GM12891 (cell line): ENCODE measurements around the gene DDX10.

Experiments
- PAX5 ChIP-seq: IDR thresholded peaks from 2 replicates; pipeline ENCODE4 v1.6.1; 2011; ENCODE audit warnings: low read length, moderate library complexity, mild to moderate bottlenecking; ENCODE audit not compliant: insufficient read depth, severe bottlenecking
- POLR2A ChIP-seq: IDR thresholded peaks from 2 replicates; pipeline ENCODE4 v1.6.1; 2011; ENCODE audit warnings: low read depth, low read length, control low read depth
- POLR2AphosphoS5 ChIP-seq: IDR thresholded peaks from 2 replicates; pipeline ENCODE4 v1.6.1; 2011; ENCODE audit warnings: low read depth, low read length, control low read depth
- POU2F2 ChIP-seq: IDR thresholded peaks from 2 replicates; pipeline ENCODE4 v1.6.1; 2011; ENCODE audit warnings: low read depth, mild to moderate bottlenecking, control low read depth, low read length, moderate library complexity
- SPI1 ChIP-seq: IDR thresholded peaks from 2 replicates; pipeline ENCODE4 v1.6.1; 2011; ENCODE audit warnings: low read depth, low read length, control low read depth
- TAF1 ChIP-seq: IDR thresholded peaks from 2 replicates; pipeline ENCODE4 v1.6.1; 2011; ENCODE audit warnings: low read depth, low read length, control low read depth

DNA sequence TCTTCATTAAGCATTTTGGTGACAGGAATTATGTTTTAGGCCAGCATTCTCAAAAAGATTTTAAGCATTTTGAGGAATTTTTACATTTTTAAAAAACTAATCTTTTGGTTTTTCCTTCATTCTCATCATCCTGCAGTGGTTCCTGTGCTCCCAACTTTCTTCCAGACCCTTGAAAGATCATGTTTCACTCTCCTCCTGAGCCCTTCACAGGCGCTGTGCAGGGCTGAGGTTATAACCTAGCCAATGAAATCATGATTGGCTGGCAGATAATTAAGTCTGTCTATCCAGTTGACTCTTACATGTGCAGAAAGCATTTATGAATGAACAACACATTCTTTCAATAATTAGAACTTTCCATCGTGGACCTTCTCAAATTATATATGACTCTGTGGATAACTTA is 226.3 kb downstream of the DDX10 start:
- TF ChIP-seq POLR2A (no peak), TAF1 (no peak), POLR2AphosphoS5 (no peak), PAX5 (no peak), SPI1 (no peak), POU2F2 (no peak)
